Fibroblast of mammary gland (primary cell): ENCODE results near the gene ASPDH.

Source experiments
- DNase-seq: peaks from one replicate; pipeline ENCODE4 v3.0.0-alpha.2; 2010; ENCODE audit warnings: low read depth
- H3K4me3 ChIP-seq: 2 replicates; pipeline ENCODE4 v1.5.1; 2011; ENCODE audit warnings: low read depth, mild to moderate bottlenecking, low read length, moderate library complexity; ENCODE audit not compliant: control insufficient read depth
- TF ChIP-seq, protein P1 (sequence below): conservative IDR thresholded peaks from 2 replicates; pipeline ENCODE4 v1.5.1; 2011; ENCODE audit warnings: low read depth, low read length, inconsistent platforms; ENCODE audit not compliant: control insufficient read depth, insufficient read depth

The ASPDH gene

DNA sequence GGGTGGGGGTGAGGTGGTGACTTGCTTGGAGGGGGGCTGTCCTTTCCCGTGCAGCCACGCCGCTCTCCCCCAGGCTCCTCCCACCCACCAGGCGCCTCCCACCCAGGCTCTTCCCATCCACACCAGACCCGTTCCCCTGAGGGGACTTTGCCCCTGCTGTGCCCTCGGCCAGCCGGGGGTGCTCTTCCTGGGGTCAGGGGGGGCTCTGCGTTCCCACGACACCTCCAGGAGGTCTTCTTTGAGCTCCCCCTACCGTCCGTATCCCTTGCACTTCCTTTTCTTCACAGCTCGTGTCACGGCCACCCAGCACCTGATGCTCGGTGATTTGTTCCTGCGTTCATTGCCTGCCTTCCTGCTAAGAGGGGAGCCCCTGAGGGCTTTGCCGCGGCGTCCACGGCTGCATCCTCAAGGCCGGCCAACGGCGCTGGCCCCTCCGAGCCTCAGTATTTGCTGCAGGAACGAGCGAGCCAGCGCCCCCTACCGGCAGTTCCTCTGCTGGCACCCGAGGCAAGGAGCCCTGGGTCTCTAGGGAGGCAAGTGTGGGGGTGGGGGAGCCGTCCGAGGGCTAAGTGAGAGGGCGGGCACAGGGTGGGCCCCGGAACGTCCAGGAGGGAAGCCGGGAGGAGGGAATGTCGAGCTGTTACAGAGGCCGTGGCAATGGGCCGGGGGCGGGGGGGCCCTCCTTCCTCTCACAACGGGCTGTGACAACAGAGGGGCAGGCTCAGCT lies 42.7 kb upstream of the ASPDH start:
- TF ChIP-seq, protein P1, sequence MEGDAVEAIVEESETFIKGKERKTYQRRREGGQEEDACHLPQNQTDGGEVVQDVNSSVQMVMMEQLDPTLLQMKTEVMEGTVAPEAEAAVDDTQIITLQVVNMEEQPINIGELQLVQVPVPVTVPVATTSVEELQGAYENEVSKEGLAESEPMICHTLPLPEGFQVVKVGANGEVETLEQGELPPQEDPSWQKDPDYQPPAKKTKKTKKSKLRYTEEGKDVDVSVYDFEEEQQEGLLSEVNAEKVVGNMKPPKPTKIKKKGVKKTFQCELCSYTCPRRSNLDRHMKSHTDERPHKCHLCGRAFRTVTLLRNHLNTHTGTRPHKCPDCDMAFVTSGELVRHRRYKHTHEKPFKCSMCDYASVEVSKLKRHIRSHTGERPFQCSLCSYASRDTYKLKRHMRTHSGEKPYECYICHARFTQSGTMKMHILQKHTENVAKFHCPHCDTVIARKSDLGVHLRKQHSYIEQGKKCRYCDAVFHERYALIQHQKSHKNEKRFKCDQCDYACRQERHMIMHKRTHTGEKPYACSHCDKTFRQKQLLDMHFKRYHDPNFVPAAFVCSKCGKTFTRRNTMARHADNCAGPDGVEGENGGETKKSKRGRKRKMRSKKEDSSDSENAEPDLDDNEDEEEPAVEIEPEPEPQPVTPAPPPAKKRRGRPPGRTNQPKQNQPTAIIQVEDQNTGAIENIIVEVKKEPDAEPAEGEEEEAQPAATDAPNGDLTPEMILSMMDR = peak; percentile 65
- peak; percentile 51 for DNase-seq
- H3K4me3 ChIP-seq = peak overlapping the region; percentile 41

DNA sequence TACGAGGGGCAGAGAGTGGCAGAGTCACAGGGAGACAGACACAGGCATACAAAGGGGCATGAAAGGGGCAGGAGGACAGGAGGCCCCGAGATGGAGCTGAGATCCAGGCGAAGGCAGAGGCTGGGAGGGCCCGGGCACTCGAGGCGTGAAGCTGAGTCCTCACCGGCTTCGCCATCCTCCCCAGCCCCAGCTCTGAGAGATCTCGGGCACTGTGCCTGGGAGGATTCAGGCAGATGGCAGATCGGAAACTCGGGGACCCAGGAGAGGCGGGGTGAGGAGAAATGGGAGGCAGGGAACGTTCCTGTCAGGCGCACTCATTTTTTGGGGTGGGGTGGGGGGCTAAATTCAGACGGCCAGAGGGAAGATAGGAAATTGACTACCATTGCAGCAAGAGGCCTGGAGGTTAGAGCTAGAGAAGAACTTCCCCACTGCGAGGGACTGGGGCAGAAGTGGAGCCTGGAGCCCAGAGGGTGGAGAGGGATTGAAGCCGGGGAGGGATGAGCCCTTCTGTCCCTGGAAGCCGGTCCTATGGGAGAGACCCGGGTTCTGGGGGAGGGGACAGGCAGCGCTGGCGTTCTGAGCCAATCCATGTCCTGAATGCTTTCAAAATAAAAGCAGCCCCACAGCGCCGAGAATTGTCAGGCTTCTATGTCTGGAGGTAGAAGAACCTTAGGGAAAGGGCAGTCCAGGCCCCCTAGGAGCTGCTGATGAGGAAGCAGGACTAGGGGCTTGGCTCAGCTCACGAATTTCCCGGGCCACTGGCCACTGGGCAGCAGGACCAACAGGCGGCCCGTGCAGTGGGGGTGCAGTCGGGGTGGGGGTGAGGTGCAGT lies 42.0 kb upstream of the ASPDH start:
- DNase-seq = no peak
- no peak overlapping the region for H3K4me3 ChIP-seq
- TF ChIP-seq, protein P1 = no peak

DNA sequence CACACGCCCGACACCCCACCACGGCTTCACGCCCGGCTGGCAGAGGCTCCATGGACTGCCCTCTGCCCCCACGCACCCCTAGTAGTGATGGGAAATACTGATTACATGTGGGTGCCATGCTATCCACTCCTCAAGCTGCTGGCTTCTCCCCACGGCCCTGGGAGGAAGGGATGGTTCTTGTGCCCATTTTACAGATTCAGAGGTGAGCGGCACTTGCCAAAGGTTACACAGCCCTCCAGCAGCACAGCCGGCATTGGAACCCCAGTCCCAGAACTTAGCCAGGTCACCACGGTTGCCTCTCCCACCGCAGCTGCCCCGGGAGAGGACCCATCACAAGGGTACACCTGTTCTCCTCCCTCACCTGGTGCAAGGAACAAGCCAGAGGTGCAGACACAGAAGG lies 41.3 kb upstream of the ASPDH start:
- TF ChIP-seq, protein P1 = no peak
- no peak for DNase-seq

DNA sequence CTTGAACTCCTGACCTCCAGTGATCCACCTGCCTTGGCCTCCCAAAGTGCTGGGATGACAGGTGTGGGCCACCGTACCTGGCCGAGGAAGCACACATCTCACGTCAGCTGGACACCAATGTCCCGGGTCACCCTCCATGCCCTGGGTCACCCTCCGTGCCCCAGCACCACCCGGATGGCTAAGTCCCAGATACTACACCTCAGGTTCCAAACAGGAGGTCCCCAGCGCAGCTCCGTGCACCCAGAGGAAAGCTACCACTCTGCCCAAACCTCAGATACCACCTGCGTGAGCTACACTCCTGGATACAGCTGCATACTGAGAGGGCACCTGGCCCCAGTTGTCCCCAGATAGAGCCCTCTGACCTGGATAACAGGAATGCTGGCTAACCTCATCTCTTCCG lies 40.5 kb upstream of the ASPDH start:
- no peak for DNase-seq
- TF ChIP-seq, protein P1 = no peak
- no peak overlapping the region for H3K4me3 ChIP-seq

More for the DNA sequence above, 41.3 kb upstream of the ASPDH start:
- H3K4me3 ChIP-seq = no peak overlapping the region

DNA sequence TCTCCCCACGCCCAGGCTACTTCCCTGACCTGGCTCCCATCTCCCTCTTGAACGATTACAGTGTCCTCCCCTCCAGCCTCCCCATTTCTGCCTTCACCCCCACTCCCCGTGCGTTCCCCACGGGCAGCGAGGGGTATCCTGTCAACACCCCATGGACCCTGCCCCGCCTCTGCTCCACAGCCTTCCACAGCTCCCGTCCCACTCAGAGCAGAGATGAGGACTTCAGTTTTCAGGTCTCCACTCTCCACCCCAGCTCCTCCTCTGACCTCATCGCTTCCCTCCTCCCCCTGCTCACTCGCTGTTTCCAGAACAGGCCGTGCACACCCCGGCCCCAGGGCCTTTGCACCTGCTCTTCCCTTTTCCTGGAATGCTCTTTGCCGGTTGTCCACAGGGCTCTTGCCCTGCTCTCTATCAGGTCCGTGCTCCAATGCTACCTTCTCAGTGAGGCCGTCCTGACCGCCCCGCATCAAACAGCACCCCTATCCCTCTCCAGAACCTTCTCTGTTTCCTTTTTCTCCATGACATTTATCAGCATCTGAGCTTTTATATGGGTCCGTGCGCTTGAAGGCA lies 39.5 kb upstream of the ASPDH start:
- TF ChIP-seq, protein P1 = no peak
- no peak for DNase-seq
- H3K4me3 ChIP-seq = no peak overlapping the region

DNA sequence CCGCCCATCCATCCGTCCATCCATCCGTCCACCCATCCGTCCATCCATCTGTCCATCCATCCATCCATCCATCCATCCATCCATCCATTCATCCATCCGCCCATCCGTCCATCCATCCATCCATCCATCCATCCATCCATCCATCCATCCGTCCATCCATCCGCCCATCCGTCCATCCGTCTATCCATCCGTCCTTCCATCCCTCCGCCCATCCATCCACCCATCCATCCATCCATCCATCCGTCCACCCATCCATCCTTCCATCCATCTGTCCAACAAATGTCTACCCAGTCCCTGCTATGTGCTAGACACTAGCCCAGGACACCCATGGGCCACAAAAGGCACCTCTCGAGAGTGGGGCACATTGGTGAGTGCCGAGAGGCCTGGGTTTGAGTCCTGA lies 38.8 kb upstream of the ASPDH start:
- TF ChIP-seq, protein P1 = no peak
- DNase-seq = no peak
- H3K4me3 ChIP-seq = no peak overlapping the region
